ENCODE data around the gene ASIC1.

ASIC1 gene

GRCh38 chr12:50024227-50024626 lies 33.2 kb upstream of the ASIC1 start:
- Histone ChIP-seq H2AFZ (ENCODE audit: low read depth, low read length, severe bottlenecking) (no peak overlapping the region), H3K79me2 (ENCODE audit: insufficient read depth, low read length) (peaks cover 60% of the 10 kb centered on the region), H3K4me3 (ENCODE audit: insufficient read depth, low read length, poor library complexity, severe bottlenecking) (peak overlapping the region; percentile 76)

GRCh38 chr12:50024805-50025186 lies 32.6 kb upstream of the ASIC1 start:
- Histone ChIP-seq H2AFZ (ENCODE audit: low read depth, low read length, severe bottlenecking) (peak overlapping the region; percentile 2), H4K20me1 (ENCODE audit: low read depth, low read length) (peaks cover 10% of the 10 kb centered on the region), H3K9me3 (ENCODE audit: insufficient read depth, low read length) (no peaks in the 10 kb centered on the region), H3K4me2 (ENCODE audit: low read depth, low read length, poor library complexity, severe bottlenecking) (peak overlapping the region; percentile 76), H3K79me2 (ENCODE audit: insufficient read depth, low read length) (peaks cover 54% of the 10 kb centered on the region), H3K9ac (ENCODE audit: low read length) (peak overlapping the region; percentile 90), H3K36me3 (ENCODE audit: low read length) (no peaks in the 10 kb centered on the region), H3K9me2 (replicated peaks; ENCODE audit: insufficient read depth, low read length) (no peaks in the 10 kb centered on the region), H3K27ac (ENCODE audit: low read depth, low read length) (peak overlapping the region; percentile 79), H3F3A (ENCODE audit: insufficient read depth) (no peaks in the 10 kb centered on the region; the same call in 1 of the 2 replicates), H3K27me3 (ENCODE audit: low read length) (no peaks in the 10 kb centered on the region), H3K4me3 (ENCODE audit: insufficient read depth, low read length, poor library complexity, severe bottlenecking) (peak overlapping the region; percentile 76)
- TF ChIP-seq EZH2phosphoT487 (conservative IDR thresholded peaks at IDR 0.05; ENCODE audit: low read length) (no peak), CTCF (IDR thresholded peaks at IDR 0.05; ENCODE audit: insufficient read depth, low read length, poor library complexity, severe bottlenecking) (no peak)

More at GRCh38 chr12:50024227-50024626, 33.2 kb upstream of the ASIC1 start:
- peaks cover 14% of the 10 kb centered on the region for H4K20me1 ChIP-seq (ENCODE audit: low read depth, low read length)
- H3K9me2 ChIP-seq (replicated peaks; ENCODE audit: insufficient read depth, low read length), result no peaks in the 10 kb centered on the region
- no peaks in the 10 kb centered on the region for H3K27me3 ChIP-seq (ENCODE audit: low read length)
- H3K9me3 ChIP-seq (ENCODE audit: insufficient read depth, low read length), result no peaks in the 10 kb centered on the region
- H3K9ac ChIP-seq (ENCODE audit: low read length), result peak overlapping the region; percentile 90
- H3K36me3 ChIP-seq (ENCODE audit: low read length), result no peaks in the 10 kb centered on the region
- no peaks in the 10 kb centered on the region; the same call in 1 of the 2 replicates for H3F3A ChIP-seq (ENCODE audit: insufficient read depth)
- peak overlapping the region; percentile 79 for H3K27ac ChIP-seq (ENCODE audit: low read depth, low read length)
- peak overlapping the region; percentile 76 for H3K4me2 ChIP-seq (ENCODE audit: low read depth, low read length, poor library complexity, severe bottlenecking)
- no peak for TF ChIP-seq CTCF (IDR thresholded peaks at IDR 0.05; ENCODE audit: insufficient read depth, low read length, poor library complexity, severe bottlenecking)
- TF ChIP-seq EZH2phosphoT487 (conservative IDR thresholded peaks at IDR 0.05; ENCODE audit: low read length), result no peak

GRCh38 chr12:50025187-50026059 lies 32.0 kb upstream of the ASIC1 start, which contains the start of gene RACGAP1:
RACGAP1 (minus strand) TSS chr12:50025494; CDS start chr12:50016715, 8,779 bp downstream.
- H3K79me2 ChIP-seq (ENCODE audit: insufficient read depth, low read length), result peaks cover 48% of the 10 kb centered on the region
- TF ChIP-seq EZH2phosphoT487 (conservative IDR thresholded peaks at IDR 0.05; ENCODE audit: low read length) (no peak), CTCF (IDR thresholded peaks at IDR 0.05; ENCODE audit: insufficient read depth, low read length, poor library complexity, severe bottlenecking) (no peak)
- H2AFZ ChIP-seq (ENCODE audit: low read depth, low read length, severe bottlenecking), result peak within 1 kb of the TSS; percentile 93
- no peaks in the 10 kb centered on the region for H3K36me3 ChIP-seq (ENCODE audit: low read length)
- H3K27ac ChIP-seq (ENCODE audit: low read depth, low read length), result peak within 1 kb of the TSS; percentile 79
- no peaks in the 10 kb centered on the region for H3K9me2 ChIP-seq (replicated peaks; ENCODE audit: insufficient read depth, low read length)
- peak within 1 kb of the TSS; percentile 90 for H3K9ac ChIP-seq (ENCODE audit: low read length)
- H3K4me3 ChIP-seq (ENCODE audit: insufficient read depth, low read length, poor library complexity, severe bottlenecking), result peak within 1 kb of the TSS; percentile 76
- no peaks in the 10 kb centered on the region for H3K27me3 ChIP-seq (ENCODE audit: low read length)
- H3K4me2 ChIP-seq (ENCODE audit: low read depth, low read length, poor library complexity, severe bottlenecking), result peak within 1 kb of the TSS; percentile 80
- no peaks in the 10 kb centered on the region; the same call in 1 of the 2 replicates for H3F3A ChIP-seq (ENCODE audit: insufficient read depth)
- H3K9me3 ChIP-seq (ENCODE audit: insufficient read depth, low read length), result no peaks in the 10 kb centered on the region
- H4K20me1 ChIP-seq (ENCODE audit: low read depth, low read length), result peaks cover 7% of the 10 kb centered on the region; the same call in 1 of the 2 replicates

All from SU-DHL-6 (cell line).